CD14-positive monocyte (primary cell): ENCODE data around the gene TRMU. TPM values are rescaled to one million over a fixed set of nuclear protein-coding genes. Genes with fewer than 3 reads are reported as not detected.
A peak's percentile ranks its signal among the peaks of the same experiment; 100 is the strongest.

Experiments
- DNase-seq, 3 donors: peaks; one replicate each; pipeline ENCODE4 v3.0.0-alpha.2; 2011 to 2022
- H2AFZ ChIP-seq: 2 replicates; pipeline ENCODE4 v1.6.0; 2012; ENCODE audit warnings: mild to moderate bottlenecking, low read depth, low read length, inconsistent platforms; ENCODE audit not compliant: insufficient read depth, poor library complexity, severe bottlenecking
- H3K27ac ChIP-seq, 2 donors: 1 replicate in 1 of 2; 2 replicates in 1 of 2; pipeline ENCODE4 v1.5.1; 2012 to 2013; ENCODE audit warnings: low read length in 2 of 2, control low read depth in 1 of 2, inconsistent platforms in 1 of 2, low read depth in 1 of 2, mild to moderate bottlenecking in 1 of 2
- H3K27me3 ChIP-seq, 2 donors: one replicate each; pipeline versions ENCODE4 v1.6.0 to v1.6.1; 2011 to 2013; ENCODE audit warnings: low read length in 2 of 2; ENCODE audit not compliant: control insufficient read depth in 2 of 2, insufficient read depth in 2 of 2
- H3K36me3 ChIP-seq, 2 donors: replicated peaks in 1 of 2; 1 replicate in 1 of 2; 2 replicates in 1 of 2; pipeline versions ENCODE4 v1.5.1 to v1.6.1; 2012 to 2013; ENCODE audit warnings: low read length in 2 of 2, control low read depth in 1 of 2, inconsistent platforms in 1 of 2, mild to moderate bottlenecking in 1 of 2; ENCODE audit not compliant: insufficient read depth in 2 of 2, control insufficient read depth in 1 of 2
- H3K4me1 ChIP-seq, 2 donors: 1 replicate in 1 of 2; 2 replicates in 1 of 2; pipeline versions ENCODE4 v1.5.1 to v1.6.1; 2012 to 2013; ENCODE audit warnings: low read length in 2 of 2, control low read depth in 1 of 2, inconsistent platforms in 1 of 2, mild to moderate bottlenecking in 1 of 2, moderate library complexity in 1 of 2; ENCODE audit not compliant: insufficient read depth in 2 of 2, control insufficient read depth in 1 of 2
- H3K4me2 ChIP-seq: replicated peaks from 2 replicates; pipeline ENCODE3; 2012; ENCODE audit warnings: low read length, moderate library complexity, mild to moderate bottlenecking; ENCODE audit not compliant: poor library complexity, severe bottlenecking; ENCODE audit errors: extremely low read depth
- H3K4me3 ChIP-seq, 3 experiments: fragments of 200-600 bp in 1 of 3; sonication (generic) in 1 of 3; replicated peaks in 1 of 3; 1 replicate in 2 of 3; 2 replicates in 1 of 3; pipeline ENCODE4 v1.5.1; 2011 to 2013; ENCODE audit warnings: low read length in 3 of 3, mild to moderate bottlenecking in 3 of 3, control low read depth in 2 of 3, low read depth in 2 of 3, inconsistent platforms in 1 of 3, moderate library complexity in 1 of 3
- H3K79me2 ChIP-seq: 2 replicates; pipeline ENCODE4 v1.6.0; 2012; ENCODE audit warnings: mild to moderate bottlenecking, control low read depth, inconsistent platforms, low read length, moderate library complexity; ENCODE audit not compliant: insufficient read depth
- H3K9ac ChIP-seq: 2 replicates; pipeline ENCODE4 v1.6.0; 2017; ENCODE audit warnings: low read length, mild to moderate bottlenecking; ENCODE audit not compliant: insufficient read depth, poor library complexity, severe bottlenecking
- H3K9me3 ChIP-seq, 2 donors: replicated peaks in 1 of 2; 1 replicate in 1 of 2; 2 replicates in 1 of 2; pipeline versions ENCODE4 v1.5.1 to v1.6.1; 2012 to 2013; ENCODE audit warnings: low read length in 2 of 2, control low read depth in 1 of 2; ENCODE audit not compliant: control insufficient read depth in 1 of 2, insufficient read depth in 1 of 2
- H4K20me1 ChIP-seq: 2 replicates; pipeline ENCODE4 v1.6.0; 2012; ENCODE audit warnings: mild to moderate bottlenecking, low read length, control low read depth, moderate library complexity; ENCODE audit not compliant: insufficient read depth
- H3K27ac Mint-ChIP-seq, 7 donors: one replicate each; pipeline ENCODE4 v1.8.0; 2020; ENCODE audit warnings: mild to moderate bottlenecking in 7 of 7, mixed read lengths in 7 of 7, moderate library complexity in 6 of 7, inconsistent platforms in 2 of 7
- H3K27me3 Mint-ChIP-seq, 3 donors: one replicate each; pipeline ENCODE4 v1.8.0; 2021 to 2022; ENCODE audit warnings: low read depth in 3 of 3, mild to moderate bottlenecking in 3 of 3, mixed read lengths in 3 of 3, moderate library complexity in 3 of 3, inconsistent platforms in 1 of 3
- H3K36me3 Mint-ChIP-seq, 2 donors: one replicate each; pipeline ENCODE4 v1.8.0; 2020; ENCODE audit warnings: mixed read lengths in 2 of 2, inconsistent platforms in 1 of 2, mild to moderate bottlenecking in 1 of 2
- H3K4me1 Mint-ChIP-seq: one replicate; pipeline ENCODE4 v1.8.0; 2020; ENCODE audit warnings: mild to moderate bottlenecking, mixed read lengths
- H3K4me3 Mint-ChIP-seq, 2 donors: one replicate each; pipeline ENCODE4 v1.8.0; 2020; ENCODE audit warnings: mild to moderate bottlenecking in 2 of 2, mixed read lengths in 2 of 2, moderate library complexity in 1 of 2
- H3K9me3 Mint-ChIP-seq, 7 donors: one replicate each; pipeline ENCODE4 v1.8.0; 2020 to 2022; ENCODE audit warnings: mixed read lengths in 7 of 7, mild to moderate bottlenecking in 6 of 7, moderate library complexity in 6 of 7, inconsistent platforms in 2 of 7
- WGBS: methylation state at CpG from one replicate; pipeline ENCODE4 v1.1.5; 2013; ENCODE audit warnings: missing lambda C conversion rate; ENCODE audit not compliant: insufficient coverage; 5-methylcytosine and 5-hydroxymethylcytosine counted together
- intact Hi-C, 2 donors: fragments of 100-400 bp; cut with micrococcal nuclease; formaldehyde crosslinking; loops; one replicate each; pipeline versions ENCODE4 v1.15.0 to v1.15.1; 2023
- polyA plus RNA-seq, 3 donors: library from polyadenylated mRNA; depleted of rRNA in 1 of 3; unstranded in 2 of 3; stranded (reverse) in 1 of 3; fragments of 300-500 nt in 2 of 3; fragments of >200 nt in 1 of 3; fragmentation: Illumina TruSeq in 2 of 3; gene quantifications; 1 replicate in 2 of 3; 2 replicates in 1 of 3; pipeline ENCODE4 v1.2.3, GENCODE V29; 2012 to 2021
- TF ChIP-seq, protein P1 (sequence below): fragments of 200-600 bp; IDR thresholded peaks from one replicate; pipeline ENCODE4 v1.8.0; 2022; ENCODE audit warnings: antibody characterized with exemption, mild to moderate bottlenecking

Gene TRMU
- polyA plus RNA-seq, 3 donors: 4.7 to 32.9 (median 5.6) TPM

- 1% methylated on average over 74 of the region's 76 CpGs for WGBS
- H3K9me3 ChIP-seq: peaks cover 0 to 9% of the 10 kb centered on the region in 2 donors
- peaks cover 18 to 36% of the 10 kb centered on the region in 2 donors for H3K36me3 ChIP-seq
- H3K9me3 Mint-ChIP-seq: peaks cover 3 to 7% (median 7%) of the 10 kb centered on the region in 7 donors
- H3K4me1 Mint-ChIP-seq: peaks cover 49% of the 10 kb centered on the region
- peak within 1 kb of the TSS; percentile 75 for H3K9ac ChIP-seq
- H3K4me3 Mint-ChIP-seq: peak within 1 kb of the TSS; percentile 83 to 92
- no peaks in the 10 kb centered on the region for H3K27me3 ChIP-seq
- peaks cover 28 to 39% of the 10 kb centered on the region in 2 donors for H3K36me3 Mint-ChIP-seq
- DNase-seq: peak; percentile 97 to 100 (median 99)
- H3K79me2 ChIP-seq: peaks cover 45% of the 10 kb centered on the region
- H3K4me2 ChIP-seq: peak within 1 kb of the TSS; percentile 95
- H3K27ac ChIP-seq: peak within 1 kb of the TSS; percentile 90 to 96
- TF ChIP-seq, protein P1, sequence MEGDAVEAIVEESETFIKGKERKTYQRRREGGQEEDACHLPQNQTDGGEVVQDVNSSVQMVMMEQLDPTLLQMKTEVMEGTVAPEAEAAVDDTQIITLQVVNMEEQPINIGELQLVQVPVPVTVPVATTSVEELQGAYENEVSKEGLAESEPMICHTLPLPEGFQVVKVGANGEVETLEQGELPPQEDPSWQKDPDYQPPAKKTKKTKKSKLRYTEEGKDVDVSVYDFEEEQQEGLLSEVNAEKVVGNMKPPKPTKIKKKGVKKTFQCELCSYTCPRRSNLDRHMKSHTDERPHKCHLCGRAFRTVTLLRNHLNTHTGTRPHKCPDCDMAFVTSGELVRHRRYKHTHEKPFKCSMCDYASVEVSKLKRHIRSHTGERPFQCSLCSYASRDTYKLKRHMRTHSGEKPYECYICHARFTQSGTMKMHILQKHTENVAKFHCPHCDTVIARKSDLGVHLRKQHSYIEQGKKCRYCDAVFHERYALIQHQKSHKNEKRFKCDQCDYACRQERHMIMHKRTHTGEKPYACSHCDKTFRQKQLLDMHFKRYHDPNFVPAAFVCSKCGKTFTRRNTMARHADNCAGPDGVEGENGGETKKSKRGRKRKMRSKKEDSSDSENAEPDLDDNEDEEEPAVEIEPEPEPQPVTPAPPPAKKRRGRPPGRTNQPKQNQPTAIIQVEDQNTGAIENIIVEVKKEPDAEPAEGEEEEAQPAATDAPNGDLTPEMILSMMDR: no peak
- peaks cover 35 to 47% of the 10 kb centered on the region in 2 donors for H3K4me1 ChIP-seq
- H2AFZ ChIP-seq: peak within 1 kb of the TSS; percentile 89
- H4K20me1 ChIP-seq: no peaks in the 10 kb centered on the region
- peak within 1 kb of the TSS; percentile 52 to 84 (median 74) for H3K4me3 ChIP-seq
- H3K27me3 Mint-ChIP-seq: no peaks in the 10 kb centered on the region
- intact Hi-C loops: loop anchor here (1.0 to 10.0 kb wide), 4 partner anchors 38 to 302 kb away; partner anchors contain the start of gene TRMU (in 1 of the 2)
- H3K27ac Mint-ChIP-seq: peak within 1 kb of the TSS; percentile 94 to 97 (median 96)
Observed at GRCh38 chr22:46296257-46297150, 39.0 kb upstream of the TRMU start, which contains the start of gene GTSE1. Gene GTSE1 (plus strand): TSS chr22:46296870. CDS start chr22:46297401, 531 bp downstream.

- Mint-ChIP-seq H3K27me3 (no peaks in the 10 kb centered on the region), H3K4me3 (peak overlapping the region; percentile 72 to 77), H3K36me3 (peaks cover 24 to 37% of the 10 kb centered on the region in 2 donors), H3K4me1 (peaks cover 48% of the 10 kb centered on the region), H3K9me3 (peaks cover 0 to 3% (median 0%) of the 10 kb centered on the region in 7 donors), H3K27ac (peak overlapping the region in 2 of 7 donors; percentile 48 to 83)
- no peak overlapping the region for H3K27ac ChIP-seq
- peaks cover 0 to 1% of the 10 kb centered on the region in 2 donors for H3K9me3 ChIP-seq
- no peaks in the 10 kb centered on the region for H4K20me1 ChIP-seq
- intact Hi-C loops: loop anchor here (2.0 to 10.0 kb wide), 3 partner anchors 38 to 302 kb away; partner anchors contain the start of gene TRMU (in 1 of the 2)
- H3K36me3 ChIP-seq: peaks cover 16 to 30% of the 10 kb centered on the region in 2 donors
- H3K4me1 ChIP-seq: peaks cover 35 to 47% of the 10 kb centered on the region in 2 donors
- H2AFZ ChIP-seq: peak overlapping the region; percentile 89
- H3K4me2 ChIP-seq: peak overlapping the region; percentile 95
- TF ChIP-seq, protein P1: no peak
- H3K9ac ChIP-seq: peak overlapping the region; percentile 75
- peaks cover 52% of the 10 kb centered on the region for H3K79me2 ChIP-seq
- peak overlapping the region; percentile 46 to 84 (median 74) for H3K4me3 ChIP-seq
- 3% methylated on average over 24 of the region's 32 CpGs for WGBS
- DNase-seq: no peak
- H3K27me3 ChIP-seq: no peaks in the 10 kb centered on the region
Observed at GRCh38 chr22:46297151-46297812, 38.2 kb upstream of the TRMU start.
